Activated gamma-delta T cell treated with anti-CD3 and anti-CD28 coated beads, Interleukin-2, amount 50 U/mL, for 16 hours (primary cell): ENCODE measurements around the gene FOXP3.
"Not testable (repeated sequence)": the region's sequence is repeated elsewhere in the genome, so short reads cannot be mapped to it uniquely, and the experiment has no call there.

Experiments used
- DNase-seq: peaks from one replicate; pipeline ENCODE4 v3.0.0-alpha.2; 2020; ENCODE audit warnings: low read depth

Gene FOXP3

GRCh38 chrX:49264460-49264859 lies at the start of gene FOXP3:
Gene FOXP3 (minus strand): TSS chrX:49264710. CDS start chrX:49258505, 6,205 bp downstream.
- no peak for DNase-seq

GRCh38 chrX:49312176-49312575 lies 47.7 kb upstream of the FOXP3 start:
- DNase-seq, result no peak

GRCh38 chrX:49310371-49310770 lies 45.9 kb upstream of the FOXP3 start:
- DNase-seq, result no peak

GRCh38 chrX:49309401-49309981 lies 45.0 kb upstream of the FOXP3 start:
- no peak for DNase-seq

GRCh38 chrX:49308604-49309269 lies 44.2 kb upstream of the FOXP3 start:
- DNase-seq, result no peak

GRCh38 chrX:49307775-49308174 lies 43.3 kb upstream of the FOXP3 start:
- DNase-seq, result not testable (repeated sequence)

- DNase-seq, result no peak
Observed at GRCh38 chrX:49303346-49303745, 38.8 kb upstream of the FOXP3 start, which contains the start of gene GAGE10. Gene GAGE10 (plus strand): TSS chrX:49303646. CDS start chrX:49304860, 1,214 bp downstream.

- DNase-seq, result no peak
Observed at GRCh38 chrX:49300703-49301102, 36.2 kb upstream of the FOXP3 start.

GRCh38 chrX:49299293-49299692 lies 34.8 kb upstream of the FOXP3 start:
- not testable (repeated sequence) for DNase-seq

GRCh38 chrX:49292400-49293362 lies 28.2 kb upstream of the FOXP3 start:
- DNase-seq, result no peak

- DNase-seq, result peak; percentile 41
Observed at GRCh38 chrX:49291615-49292337, 27.3 kb upstream of the FOXP3 start.

- no peak for DNase-seq
Observed at GRCh38 chrX:49290215-49290614, 25.7 kb upstream of the FOXP3 start.

GRCh38 chrX:49287665-49288064 lies 23.2 kb upstream of the FOXP3 start:
- no peak for DNase-seq

- DNase-seq, result no peak
Observed at GRCh38 chrX:49286581-49286980, 22.1 kb upstream of the FOXP3 start.

GRCh38 chrX:49286136-49286535 lies 21.6 kb upstream of the FOXP3 start:
- DNase-seq, result no peak

- no peak for DNase-seq
Observed at GRCh38 chrX:49284212-49284611, 19.7 kb upstream of the FOXP3 start.

- DNase-seq, result no peak
Observed at GRCh38 chrX:49282647-49283011, 18.1 kb upstream of the FOXP3 start.

- DNase-seq, result no peak
Observed at GRCh38 chrX:49278081-49278480, 13.6 kb upstream of the FOXP3 start.

GRCh38 chrX:49277535-49277830 lies 13.0 kb upstream of the FOXP3 start:
- DNase-seq, result no peak

- no peak for DNase-seq
Observed at GRCh38 chrX:49276671-49277534, 12.4 kb upstream of the FOXP3 start.

- no peak for DNase-seq
Observed at GRCh38 chrX:49276207-49276606, 11.7 kb upstream of the FOXP3 start.
